GM21786 (cell line): ENCODE measurements around the gene BEND5.
A peak's percentile ranks its signal among the peaks of the same experiment; 100 is the strongest.

Source experiments
- ATAC-seq: cut with Tn5 transposase; IDR thresholded peaks from one replicate; pipeline ENCODE4 v1.9.1; 2021; ENCODE audit not compliant: unreplicated experiment

BEND5 gene

DNA sequence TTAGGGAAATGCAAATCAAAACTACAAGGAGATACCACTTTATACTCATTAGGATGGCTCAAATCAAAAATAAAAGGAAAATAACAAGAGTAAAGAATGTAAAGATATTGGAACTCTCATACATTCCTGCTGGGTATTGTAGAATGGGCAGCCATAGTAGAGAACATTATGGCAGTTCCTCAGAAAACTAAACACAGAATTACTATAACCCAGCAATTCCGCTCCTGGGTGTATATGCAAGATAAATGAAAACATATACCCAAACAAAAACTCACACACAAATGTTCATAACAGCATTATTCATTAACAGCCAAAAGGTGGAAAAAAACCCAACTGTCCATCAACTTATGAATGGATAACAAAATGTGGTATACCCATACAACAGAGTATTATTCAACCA is 11.4 kb downstream of the BEND5 start:
- no peak for ATAC-seq

GRCh38 chr1:48761986-48762385 is 14.7 kb downstream of the BEND5 start:
- ATAC-seq, result no peak

DNA sequence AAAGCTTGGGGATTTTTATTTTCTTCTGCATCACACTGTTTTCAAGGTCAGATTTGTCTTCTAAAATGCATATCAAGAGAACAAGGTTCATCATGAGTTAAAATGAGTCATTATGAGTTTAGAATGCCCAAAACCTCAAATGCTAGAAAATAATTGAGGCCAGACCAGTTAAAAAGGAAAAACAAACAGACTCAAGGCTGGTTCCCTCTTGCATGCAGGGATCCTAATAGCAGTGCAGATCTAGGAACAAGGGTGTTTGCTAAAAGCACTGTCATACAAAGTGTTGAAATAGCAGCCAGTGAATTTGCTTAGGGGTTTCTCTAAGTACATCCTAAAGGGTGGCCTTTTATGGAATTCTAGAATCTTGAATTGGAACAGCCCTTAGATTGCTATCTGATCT is 15.3 kb downstream of the BEND5 start:
- ATAC-seq, result no peak

DNA sequence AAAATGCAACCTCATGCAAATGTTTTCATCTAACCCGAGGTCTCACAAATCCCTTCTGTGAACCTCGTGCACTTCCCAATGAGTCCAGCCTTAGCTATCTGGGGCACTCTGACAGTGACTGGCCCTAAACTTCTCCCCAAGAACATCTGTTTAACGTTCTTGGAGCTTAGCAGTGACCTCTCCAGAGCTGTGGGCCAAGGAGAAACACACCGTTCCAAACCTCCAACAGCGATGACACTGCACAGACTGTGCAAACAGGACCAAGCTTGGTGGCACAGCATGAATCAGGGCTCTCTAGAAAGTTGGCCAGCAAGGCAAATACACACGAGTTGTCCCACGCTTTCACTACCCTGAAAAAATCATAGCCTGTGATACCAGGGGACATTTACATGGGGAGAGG is 15.8 kb downstream of the BEND5 start:
- no peak for ATAC-seq

DNA sequence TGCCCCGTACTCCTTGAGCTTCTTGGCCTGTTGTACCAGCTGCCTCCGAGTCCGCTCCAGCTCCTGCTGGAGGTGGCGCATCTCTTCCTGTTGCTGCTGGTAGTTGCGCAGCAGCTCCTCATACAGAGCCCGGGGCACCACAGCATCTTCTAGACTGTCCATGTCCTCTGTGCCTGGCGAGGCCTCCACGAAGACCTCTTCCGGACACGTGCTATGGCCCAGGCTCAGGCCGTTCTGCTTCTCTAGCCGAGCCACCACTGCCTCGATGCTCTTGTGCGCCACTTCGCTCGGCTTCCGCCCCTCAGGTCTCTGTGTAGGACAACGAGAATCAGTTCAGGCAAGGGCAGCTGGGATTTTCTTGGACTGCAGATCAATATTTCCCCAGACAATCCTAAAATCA is 17.7 kb downstream of the BEND5 start:
- ATAC-seq, result no peak

GRCh38 chr1:48757363-48757762 is 19.3 kb downstream of the BEND5 start:
- no peak for ATAC-seq

- no peak for ATAC-seq
These were observed 19.9 kb downstream of the BEND5 start for GRCh38 chr1:48756683-48757316.

- no peak for ATAC-seq
These were observed 23.4 kb downstream of the BEND5 start for GRCh38 chr1:48753293-48753692.

- peak; percentile 83 for ATAC-seq
These were observed 26.6 kb downstream of the BEND5 start for GRCh38 chr1:48750109-48750508.

DNA sequence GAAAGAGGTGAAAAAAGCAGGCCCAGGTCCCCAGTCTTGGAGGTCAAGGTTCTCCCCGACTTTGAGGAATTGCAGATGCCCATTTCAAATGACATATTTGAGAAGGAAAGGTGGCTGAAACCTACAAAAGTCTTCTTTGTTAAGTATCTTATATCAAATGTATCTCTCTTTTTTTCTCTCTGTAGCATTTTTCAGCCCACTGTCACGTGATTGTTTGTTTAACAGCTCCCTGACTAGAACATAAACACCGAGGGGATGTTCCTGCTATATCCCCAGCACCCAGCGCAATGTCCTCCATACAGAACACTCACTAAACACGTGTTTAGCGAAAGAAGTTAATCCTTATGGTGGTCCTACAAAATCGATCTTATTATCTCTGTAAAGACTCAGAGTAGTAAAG is 27.6 kb downstream of the BEND5 start:
- ATAC-seq, result no peak

DNA sequence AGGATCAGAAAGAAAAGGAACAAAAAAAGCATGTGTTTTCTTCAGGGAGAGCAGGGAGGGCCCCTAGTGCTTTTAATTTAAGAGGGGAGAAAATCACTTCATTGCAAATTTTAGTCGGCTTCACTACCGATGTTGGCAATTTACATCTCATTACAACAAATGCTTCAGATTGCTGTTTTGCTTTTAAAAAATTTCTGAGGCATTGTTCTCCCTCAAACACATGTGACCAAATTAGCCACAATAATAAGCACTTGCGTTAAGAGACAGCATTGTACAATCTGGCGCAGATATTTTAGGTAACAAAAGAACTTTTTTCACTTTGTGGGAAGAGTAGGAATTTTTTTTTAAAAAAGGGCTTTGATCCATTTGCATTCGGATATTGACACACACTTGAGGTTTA is 29.8 kb downstream of the BEND5 start:
- ATAC-seq, result no peak

GRCh38 chr1:48744032-48744431 is 32.7 kb downstream of the BEND5 start:
- no peak for ATAC-seq

- ATAC-seq, result no peak
These were observed 33.2 kb downstream of the BEND5 start for GRCh38 chr1:48743480-48743879.

- ATAC-seq, result no peak
These were observed 35.3 kb downstream of the BEND5 start for GRCh38 chr1:48741380-48741779.

GRCh38 chr1:48740621-48741020 is 36.1 kb downstream of the BEND5 start:
- ATAC-seq, result no peak

GRCh38 chr1:48739091-48739490 is 37.6 kb downstream of the BEND5 start:
- ATAC-seq, result no peak

GRCh38 chr1:48738356-48738755 is 38.3 kb downstream of the BEND5 start:
- no peak for ATAC-seq

DNA sequence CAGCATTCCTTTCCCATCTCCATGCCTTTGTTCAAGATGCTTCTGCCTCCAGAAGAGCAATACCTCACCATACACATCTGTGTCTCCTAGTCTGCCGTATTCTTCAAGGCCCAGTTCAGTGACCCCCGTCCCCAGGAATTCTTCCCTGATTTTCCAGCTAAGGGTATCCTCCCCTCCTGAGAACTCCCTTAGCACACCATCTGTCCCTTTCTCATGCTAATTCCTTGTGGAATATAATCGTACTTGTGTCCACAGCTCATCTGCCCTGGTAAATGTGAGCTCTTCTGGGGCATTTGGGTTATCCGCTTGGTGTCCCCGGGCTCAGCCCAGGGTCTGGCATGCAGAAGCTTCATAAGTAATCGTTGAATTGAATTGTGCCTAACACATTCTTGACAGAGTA is 40.9 kb downstream of the BEND5 start:
- ATAC-seq, result no peak

DNA sequence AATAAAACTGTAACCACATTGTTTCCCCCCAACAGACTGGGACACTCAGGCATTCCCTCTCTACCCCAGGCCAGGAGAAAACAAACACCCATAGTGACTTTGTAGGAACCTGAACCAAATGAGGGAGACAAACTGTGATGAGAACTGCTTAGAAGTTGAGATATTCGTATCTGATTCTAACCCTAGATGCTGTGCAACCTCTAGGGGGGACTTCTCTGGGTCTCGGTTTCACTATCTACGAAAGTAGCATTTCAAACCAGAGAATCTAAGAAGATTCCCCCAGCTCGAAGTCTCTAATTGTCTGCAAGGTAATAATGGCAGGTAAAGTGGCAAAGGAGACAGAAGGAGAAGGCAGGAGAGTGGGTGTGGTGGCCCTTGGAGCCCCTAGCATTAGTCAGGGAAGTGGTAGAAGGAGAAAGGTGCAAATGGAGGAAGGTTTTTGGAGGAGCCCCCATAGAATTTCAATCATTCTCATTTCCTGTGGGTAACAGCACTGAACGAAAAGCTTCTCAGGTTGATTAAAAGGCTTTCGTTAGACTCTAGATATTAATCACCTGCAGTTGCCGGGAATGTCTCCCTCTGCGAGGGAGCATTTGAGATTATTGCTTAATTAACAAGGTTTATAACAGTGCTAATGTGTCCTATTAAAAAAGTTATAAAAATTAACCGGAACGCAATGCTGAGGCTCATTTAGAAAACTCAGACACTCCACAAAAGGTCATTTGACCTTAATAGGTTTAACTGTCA is 46.4 kb downstream of the BEND5 start:
- no peak for ATAC-seq

GRCh38 chr1:48728584-48728983 is 48.1 kb downstream of the BEND5 start:
- no peak for ATAC-seq

DNA sequence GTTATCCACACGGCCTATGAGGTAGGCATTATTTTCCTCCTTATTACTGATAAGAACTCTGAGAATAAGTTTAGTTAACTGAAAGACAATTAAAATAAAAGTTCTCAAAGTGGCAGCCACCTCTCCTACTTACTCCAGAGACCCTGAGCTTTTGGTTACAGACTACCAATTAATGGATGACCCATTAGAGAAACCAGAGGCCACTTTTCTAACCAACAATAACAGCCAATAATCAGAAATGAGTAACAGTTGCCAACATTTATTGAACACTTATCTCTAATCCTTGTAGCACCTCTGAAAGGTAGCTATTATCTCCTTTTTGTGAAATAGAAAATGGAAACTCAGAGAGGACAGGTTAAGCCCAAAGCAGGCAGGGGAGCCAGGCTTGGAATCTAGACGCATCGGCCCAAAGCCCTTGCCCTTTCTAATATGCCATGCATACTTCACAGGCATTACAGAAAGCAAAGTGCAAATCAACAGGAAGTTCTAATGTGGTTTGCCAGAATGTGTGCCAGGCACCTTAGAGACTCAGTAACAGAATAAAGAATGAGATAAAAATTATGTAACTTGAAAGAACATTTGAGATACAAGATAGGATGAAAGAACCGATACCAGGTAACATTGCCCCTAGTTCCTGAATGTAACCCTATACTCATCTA is 50.0 kb downstream of the BEND5 start:
- no peak for ATAC-seq

DNA sequence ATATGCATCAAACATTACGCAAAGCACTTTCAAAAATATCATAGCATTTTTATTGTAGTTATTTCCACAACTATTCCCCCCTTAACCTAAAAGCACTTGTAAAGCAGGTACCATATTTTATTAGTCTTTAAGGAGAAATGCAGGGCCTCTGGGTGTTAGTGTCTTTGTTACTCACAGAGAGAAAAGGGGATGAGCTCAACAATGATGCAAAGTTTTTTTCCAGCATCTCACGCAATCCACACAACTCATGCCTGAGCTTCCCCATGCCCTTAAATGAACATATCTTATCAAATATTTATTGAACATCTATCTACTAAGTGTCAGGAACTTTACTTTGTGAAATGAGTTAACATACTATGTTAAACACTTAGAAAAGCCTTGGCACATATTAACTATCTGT is 50.6 kb downstream of the BEND5 start:
- no peak for ATAC-seq
